Measurements from ENCODE around the gene NOL9. TPM values are rescaled to one million over a fixed set of nuclear protein-coding genes. Genes with fewer than 3 reads are reported as not detected.

The NOL9 gene
- total RNA-seq, 4 donors from 2014 or later, result 20.1 to 41.6 (median 23.6) TPM

DNA sequence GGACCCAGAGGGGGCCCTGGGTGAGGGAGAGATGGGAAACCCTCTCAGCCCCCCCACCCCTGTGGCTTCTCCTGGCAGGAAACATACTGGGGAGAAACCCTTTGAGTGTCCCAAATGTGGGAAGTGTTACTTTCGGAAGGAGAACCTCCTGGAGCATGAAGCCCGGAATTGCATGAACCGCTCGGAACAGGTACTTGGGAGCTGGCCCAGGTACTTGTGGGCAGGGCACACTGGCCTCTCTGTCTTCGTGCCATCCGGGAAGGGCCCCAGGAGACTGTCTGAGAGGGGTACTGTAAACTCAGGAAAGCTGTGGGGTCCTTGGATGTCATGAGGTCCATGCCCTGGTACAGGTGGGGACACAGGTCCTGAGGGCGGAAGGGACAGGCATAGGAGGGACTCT lies 31.5 kb upstream of the NOL9 start:
- Histone ChIP-seq H3K27me3 (no peaks in the 10 kb centered on the region), H3K27ac (peak overlapping the region; percentile 17 to 47 (median 43)), H3K36me3 (peaks cover 22 to 27% of the 10 kb centered on the region in 2 donors), H3K9me3 (no peaks in the 10 kb centered on the region), H3K4me1 (peaks cover 24 to 37% of the 10 kb centered on the region in 2 donors), H3K4me3 (replicated peaks in 1 of 3) (no peak overlapping the region)
- peak; percentile 63 to 81 for DNase-seq
- WGBS, 2 donors, result 73 to 80% methylated on average over 7 of the region's 7 CpGs
- TF ChIP-seq, protein P1, sequence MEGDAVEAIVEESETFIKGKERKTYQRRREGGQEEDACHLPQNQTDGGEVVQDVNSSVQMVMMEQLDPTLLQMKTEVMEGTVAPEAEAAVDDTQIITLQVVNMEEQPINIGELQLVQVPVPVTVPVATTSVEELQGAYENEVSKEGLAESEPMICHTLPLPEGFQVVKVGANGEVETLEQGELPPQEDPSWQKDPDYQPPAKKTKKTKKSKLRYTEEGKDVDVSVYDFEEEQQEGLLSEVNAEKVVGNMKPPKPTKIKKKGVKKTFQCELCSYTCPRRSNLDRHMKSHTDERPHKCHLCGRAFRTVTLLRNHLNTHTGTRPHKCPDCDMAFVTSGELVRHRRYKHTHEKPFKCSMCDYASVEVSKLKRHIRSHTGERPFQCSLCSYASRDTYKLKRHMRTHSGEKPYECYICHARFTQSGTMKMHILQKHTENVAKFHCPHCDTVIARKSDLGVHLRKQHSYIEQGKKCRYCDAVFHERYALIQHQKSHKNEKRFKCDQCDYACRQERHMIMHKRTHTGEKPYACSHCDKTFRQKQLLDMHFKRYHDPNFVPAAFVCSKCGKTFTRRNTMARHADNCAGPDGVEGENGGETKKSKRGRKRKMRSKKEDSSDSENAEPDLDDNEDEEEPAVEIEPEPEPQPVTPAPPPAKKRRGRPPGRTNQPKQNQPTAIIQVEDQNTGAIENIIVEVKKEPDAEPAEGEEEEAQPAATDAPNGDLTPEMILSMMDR (IDR thresholded peaks at IDR 0.05), result no peak
- no peak for TF ChIP-seq POLR2A (IDR thresholded peaks at IDR 0.05)
- intact Hi-C loops (cut with DNase I), result no loop called here

DNA sequence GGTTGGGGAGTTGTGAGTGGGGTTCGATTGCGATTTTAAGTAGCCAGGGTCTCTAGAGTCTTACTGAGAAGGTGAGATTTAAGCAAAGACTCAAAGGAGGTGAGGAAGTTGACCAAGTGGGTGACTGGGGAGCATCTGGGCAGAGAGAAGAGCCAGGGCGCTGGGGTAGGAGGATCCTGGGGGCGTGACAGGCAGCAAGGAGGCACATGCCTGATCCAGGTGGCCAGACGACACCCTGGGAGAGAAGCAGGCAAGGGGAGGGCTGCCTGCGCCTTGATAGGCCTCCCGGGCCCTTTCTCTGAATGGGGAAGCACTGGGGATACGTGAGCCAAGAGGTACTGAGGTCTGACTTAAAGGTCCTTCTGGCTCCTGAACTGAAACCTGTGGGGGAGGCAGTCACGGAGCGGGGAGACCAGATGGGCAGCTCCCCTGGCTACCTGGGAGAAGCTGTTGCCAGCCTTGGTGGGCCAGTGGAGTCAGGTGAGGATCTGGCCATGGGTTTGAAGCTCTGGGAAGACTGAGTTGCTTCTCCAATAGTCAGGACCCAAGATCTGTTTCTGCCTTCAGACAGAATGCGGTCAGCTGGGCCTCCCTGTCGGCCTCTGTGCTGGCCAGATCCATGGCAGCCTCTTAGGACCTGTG lies 30.9 kb upstream of the NOL9 start:
- Histone ChIP-seq H3K4me1 (peaks cover 28 to 42% of the 10 kb centered on the region in 2 donors), H3K27me3 (no peaks in the 10 kb centered on the region), H3K9me3 (no peaks in the 10 kb centered on the region), H3K36me3 (peaks cover 22 to 23% of the 10 kb centered on the region in 2 donors), H3K4me3 (replicated peaks in 1 of 3) (no peak overlapping the region), H3K27ac (peak overlapping the region; percentile 17 to 47 (median 43))
- peak; percentile 69 to 80 for DNase-seq
- no peak for TF ChIP-seq POLR2A (IDR thresholded peaks at IDR 0.05)
- TF ChIP-seq, protein P1 (IDR thresholded peaks at IDR 0.05), result no peak
- 76 to 82% methylated on average over 11 of the region's 12 CpGs for WGBS, 2 donors
- intact Hi-C loops (cut with DNase I), result no loop called here

DNA sequence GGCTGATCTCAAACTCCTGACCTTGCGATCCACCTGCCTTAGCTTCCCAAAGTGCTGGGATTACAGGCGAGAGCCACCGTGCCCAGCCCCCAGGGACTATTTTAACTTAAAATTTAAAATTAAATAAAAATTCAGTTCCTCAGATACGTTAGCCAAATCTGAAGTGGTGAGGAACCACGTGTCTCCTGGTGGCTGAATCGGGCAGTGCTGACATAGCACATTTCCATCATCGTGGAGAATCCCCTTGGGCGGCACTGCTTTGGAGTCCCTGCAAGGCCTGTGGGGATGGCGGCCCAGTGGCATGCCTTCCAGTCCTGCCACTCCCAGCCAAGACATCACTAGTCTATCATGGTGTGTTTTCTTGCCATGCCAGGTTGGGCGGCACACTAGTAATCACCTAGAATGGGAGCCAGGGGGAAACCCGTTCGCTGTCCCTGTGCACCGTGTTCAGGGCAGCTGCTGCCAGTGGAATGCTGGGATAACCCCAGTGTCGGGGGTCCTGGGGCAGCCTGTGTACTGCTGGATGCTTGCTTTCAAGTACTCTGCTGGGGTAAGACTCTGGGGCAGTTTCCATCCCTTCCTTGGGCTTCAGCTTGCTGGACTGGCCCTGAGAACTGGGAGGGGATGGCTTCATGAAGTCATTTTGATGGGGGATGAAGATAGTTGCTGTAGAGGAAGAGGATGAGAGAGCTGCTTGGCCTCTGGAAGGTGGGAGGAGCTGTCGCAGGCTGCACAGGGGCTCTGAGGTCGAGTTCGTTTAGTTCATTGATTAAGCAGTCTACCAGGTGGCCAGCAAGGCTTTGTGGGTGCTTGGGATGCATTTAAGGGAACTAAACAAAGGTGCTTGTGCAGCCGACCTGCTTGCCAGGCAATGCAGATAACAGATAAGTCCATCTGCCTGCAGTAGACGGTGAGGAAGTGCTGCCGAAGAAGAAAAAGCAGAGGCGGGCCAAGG lies 30.1 kb upstream of the NOL9 start:
- Histone ChIP-seq H3K36me3 (peaks cover 15 to 17% of the 10 kb centered on the region in 2 donors), H3K27ac (no peak overlapping the region), H3K4me1 (peaks cover 30 to 44% of the 10 kb centered on the region in 2 donors), H3K9me3 (no peaks in the 10 kb centered on the region), H3K27me3 (no peaks in the 10 kb centered on the region), H3K4me3 (replicated peaks in 1 of 3) (no peak overlapping the region)
- intact Hi-C loops (cut with DNase I), result no loop called here
- WGBS, 2 donors, result 71 to 80% methylated on average over 18 to 21 of the region's 21 CpGs
- DNase-seq, result no peak
- TF ChIP-seq POLR2A (IDR thresholded peaks at IDR 0.05), result no peak
- TF ChIP-seq, protein P1 (IDR thresholded peaks at IDR 0.05), result no peak

DNA sequence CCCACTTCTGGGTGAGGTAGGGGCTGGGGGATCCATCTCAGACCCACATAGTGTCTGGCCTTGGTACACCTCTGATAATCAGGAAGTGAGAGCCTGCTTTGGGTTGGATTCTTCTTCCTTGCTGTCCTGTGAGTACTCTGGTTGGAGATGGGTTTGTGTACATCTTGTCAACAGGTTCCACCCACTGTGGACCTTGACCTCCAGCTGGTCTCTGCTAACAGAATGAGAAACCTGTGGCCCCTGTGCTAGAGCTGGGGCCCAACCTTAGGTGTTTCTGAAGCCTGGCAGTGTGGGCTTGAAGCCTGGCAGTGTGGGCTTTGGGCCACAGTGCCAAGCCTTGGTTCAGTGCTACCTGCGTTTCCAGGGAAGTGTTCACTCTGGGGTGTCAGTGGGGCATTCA lies 28.1 kb upstream of the NOL9 start:
- TF ChIP-seq, protein P1 (IDR thresholded peaks at IDR 0.05), result no peak
- no peak for TF ChIP-seq POLR2A (IDR thresholded peaks at IDR 0.05)
- Histone ChIP-seq H3K4me3 (replicated peaks in 1 of 3) (no peak overlapping the region), H3K4me1 (peaks cover 30 to 39% of the 10 kb centered on the region in 2 donors), H3K27ac (no peak overlapping the region), H3K36me3 (no peaks in the 10 kb centered on the region), H3K27me3 (no peaks in the 10 kb centered on the region), H3K9me3 (no peaks in the 10 kb centered on the region)
- 100% methylated on average over 1 of the region's 1 CpG for WGBS, 2 donors
- intact Hi-C loops (cut with DNase I), result no loop called here
- no peak for DNase-seq
